KMS-11 (cell line): ENCODE measurements around the gene PPAT.

Source experiments
- H2AFZ ChIP-seq: fragments of 200-600 bp; sonication (generic); 2 replicates; pipeline ENCODE4 v1.6.1; 2016; ENCODE audit warnings: antibody characterized with exemption, mixed run types, low read depth
- H3K27ac ChIP-seq: fragments of 200-600 bp; sonication (generic); 2 replicates; pipeline ENCODE4 v1.6.1; 2016; ENCODE audit warnings: mild to moderate bottlenecking, mixed run types
- H3K27me3 ChIP-seq: fragments of 200-600 bp; sonication (generic); 2 replicates; pipeline ENCODE4 v1.6.1; 2017; ENCODE audit warnings: mild to moderate bottlenecking, low read depth, mixed run types, moderate library complexity; ENCODE audit not compliant: insufficient read depth
- H3K36me3 ChIP-seq: fragments of 200-600 bp; sonication (generic); 2 replicates; pipeline ENCODE4 v1.6.1; 2017; ENCODE audit warnings: mild to moderate bottlenecking, mixed run types; ENCODE audit not compliant: insufficient read depth
- H3K4me1 ChIP-seq: fragments of 200-600 bp; sonication (generic); 2 replicates; pipeline ENCODE4 v1.6.1; 2016; ENCODE audit warnings: mild to moderate bottlenecking, low read depth, mixed run types; ENCODE audit not compliant: poor library complexity, severe bottlenecking
- H3K4me2 ChIP-seq: fragments of 200-600 bp; sonication (generic); 2 replicates; pipeline ENCODE4 v1.7.0; 2016; ENCODE audit warnings: mild to moderate bottlenecking, mixed run types
- H3K4me3 ChIP-seq: fragments of 200-600 bp; sonication (generic); IDR thresholded peaks from 2 replicates; pipeline ENCODE4 v1.6.1; 2017; ENCODE audit warnings: low read depth, low read length, mixed read lengths; ENCODE audit not compliant: insufficient read depth
- H3K79me2 ChIP-seq: fragments of 200-600 bp; sonication (generic); 2 replicates; pipeline ENCODE4 v1.6.1; 2016; ENCODE audit warnings: low read depth, mixed run types; ENCODE audit not compliant: insufficient read depth
- H3K9ac ChIP-seq: fragments of 200-600 bp; sonication (generic); 2 replicates; pipeline ENCODE4 v1.6.1; 2016; ENCODE audit warnings: mild to moderate bottlenecking, mixed run types
- H4K20me1 ChIP-seq: fragments of 200-600 bp; sonication (generic); 2 replicates; pipeline ENCODE4 v1.6.1; 2016; ENCODE audit warnings: mild to moderate bottlenecking, mixed run types; ENCODE audit not compliant: insufficient read depth
- CTCF ChIP-seq: fragments of 200-600 bp; sonication (generic); conservative IDR thresholded peaks from 2 replicates; pipeline ENCODE4 v1.6.1; 2017; ENCODE audit warnings: low read depth, mild to moderate bottlenecking, antibody characterized with exemption, low read length, moderate library complexity, mixed read lengths

PPAT gene

GRCh38 chr4:56426273-56426672 lies 9.1 kb downstream of the PPAT start:
- no peak overlapping the region for H3K27ac ChIP-seq
- H3K4me3 ChIP-seq: no peak overlapping the region
- no peak for TF ChIP-seq CTCF
- peaks cover 100% of the 10 kb centered on the region for H3K79me2 ChIP-seq
- no peak overlapping the region for H3K9ac ChIP-seq
- H3K36me3 ChIP-seq: no peaks in the 10 kb centered on the region
- H2AFZ ChIP-seq: no peak overlapping the region
- no peak overlapping the region for H3K4me2 ChIP-seq
- H3K4me1 ChIP-seq: peaks cover 46% of the 10 kb centered on the region
- no peaks in the 10 kb centered on the region for H3K27me3 ChIP-seq
- H4K20me1 ChIP-seq: peaks cover 77% of the 10 kb centered on the region

- H3K9ac ChIP-seq: no peak overlapping the region
- no peaks in the 10 kb centered on the region for H3K27me3 ChIP-seq
- no peak overlapping the region for H3K4me2 ChIP-seq
- no peak overlapping the region for H3K27ac ChIP-seq
- no peak overlapping the region for H3K4me3 ChIP-seq
- peaks cover 74% of the 10 kb centered on the region for H4K20me1 ChIP-seq
- H2AFZ ChIP-seq: no peak overlapping the region
- peaks cover 100% of the 10 kb centered on the region for H3K79me2 ChIP-seq
- no peaks in the 10 kb centered on the region for H3K36me3 ChIP-seq
- no peak for TF ChIP-seq CTCF
- H3K4me1 ChIP-seq: peaks cover 38% of the 10 kb centered on the region
Observed at GRCh38 chr4:56425518-56425917, 9.9 kb downstream of the PPAT start.

- Histone ChIP-seq H3K4me3 (no peak overlapping the region), H3K27me3 (no peaks in the 10 kb centered on the region), H4K20me1 (peaks cover 72% of the 10 kb centered on the region), H3K4me1 (peaks cover 34% of the 10 kb centered on the region), H3K79me2 (peaks cover 100% of the 10 kb centered on the region), H3K36me3 (no peaks in the 10 kb centered on the region), H2AFZ (no peak overlapping the region), H3K27ac (no peak overlapping the region), H3K9ac (no peak overlapping the region), H3K4me2 (no peak overlapping the region)
- peak; percentile 82; the same call in 1 of the 2 replicates for TF ChIP-seq CTCF
Observed at GRCh38 chr4:56424697-56425514, 10.5 kb downstream of the PPAT start.

GRCh38 chr4:56424176-56424575 lies 11.2 kb downstream of the PPAT start:
- H2AFZ ChIP-seq: no peak overlapping the region
- no peaks in the 10 kb centered on the region for H3K36me3 ChIP-seq
- H3K4me2 ChIP-seq: no peak overlapping the region
- no peaks in the 10 kb centered on the region for H3K27me3 ChIP-seq
- H3K9ac ChIP-seq: no peak overlapping the region
- no peak overlapping the region for H3K4me3 ChIP-seq
- peaks cover 33% of the 10 kb centered on the region for H3K4me1 ChIP-seq
- peaks cover 100% of the 10 kb centered on the region for H3K79me2 ChIP-seq
- H3K27ac ChIP-seq: no peak overlapping the region
- no peak for TF ChIP-seq CTCF
- peaks cover 74% of the 10 kb centered on the region for H4K20me1 ChIP-seq
